Measurements from ENCODE around the gene FAHD2A.
"Not testable (repeated sequence)": the region's sequence is repeated elsewhere in the genome, so short reads cannot be mapped to it uniquely, and the experiment has no call there.

The FAHD2A gene

DNA sequence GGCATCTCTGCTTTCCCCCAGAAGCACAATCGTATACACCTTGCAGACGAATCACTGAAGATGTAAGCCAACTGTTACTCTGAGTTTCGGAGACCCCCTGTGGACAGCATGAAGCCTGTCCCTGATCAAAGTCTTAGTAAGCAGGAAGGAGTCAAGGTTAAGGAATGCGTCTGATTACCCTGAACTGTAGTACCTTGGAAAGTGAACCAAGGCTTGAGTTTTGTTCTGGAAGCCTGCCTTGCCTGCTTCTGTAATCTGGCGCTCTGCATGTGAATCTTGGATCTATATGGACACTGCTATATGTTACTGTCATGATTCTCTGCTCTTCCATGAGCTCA lies 33.3 kb downstream of the FAHD2A start:
- not testable (repeated sequence) for DNase-seq

DNA sequence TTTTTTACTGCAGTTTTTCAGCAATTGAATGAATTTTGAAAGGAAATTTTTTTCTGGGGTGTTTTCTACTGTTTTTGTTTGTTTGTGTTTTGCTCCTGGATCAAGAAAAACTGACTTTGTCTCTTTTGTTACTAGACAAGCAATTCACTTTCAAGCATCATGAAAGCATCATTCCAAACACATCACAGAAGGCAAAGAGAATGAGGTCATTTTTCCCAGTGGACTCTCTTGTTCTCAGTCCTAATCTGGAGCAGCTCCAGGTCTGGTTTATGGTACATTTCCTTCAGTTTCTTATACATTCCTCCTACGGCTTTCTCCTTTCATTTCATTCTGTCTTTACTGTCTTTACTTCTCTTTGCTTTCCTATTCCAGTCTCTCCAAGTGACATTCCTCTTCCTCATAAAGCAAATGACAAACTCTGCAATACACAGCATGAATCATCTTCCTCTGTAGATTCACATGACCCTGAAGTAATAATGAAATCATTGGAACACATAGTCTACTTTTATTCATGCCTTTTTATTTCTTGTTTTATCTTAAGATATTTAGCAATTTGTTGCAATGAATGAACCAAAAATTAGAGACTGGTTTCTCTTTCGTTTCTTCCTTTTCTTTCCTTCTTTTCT lies 40.1 kb downstream of the FAHD2A start:
- DNase-seq: not testable (repeated sequence)

DNA sequence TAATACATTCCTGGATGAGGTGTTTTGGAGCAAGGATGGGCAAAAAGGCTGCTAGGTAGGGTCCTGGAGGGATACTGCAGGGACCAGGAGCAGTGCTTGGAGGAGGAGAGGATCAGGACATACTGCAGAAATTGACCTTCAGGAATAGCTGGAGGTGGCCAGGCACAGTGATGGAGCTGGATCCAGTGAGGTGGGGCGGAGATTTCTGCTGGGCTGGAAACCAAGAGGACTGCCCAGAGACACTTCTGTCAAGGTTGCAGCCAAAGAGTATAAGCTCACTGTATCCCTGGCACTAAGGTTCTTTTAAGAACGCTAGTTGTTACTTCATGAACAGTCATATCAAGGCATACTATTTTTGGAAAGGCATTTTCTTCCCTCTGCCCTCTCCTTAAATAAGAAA lies 42.8 kb downstream of the FAHD2A start:
- not testable (repeated sequence) for DNase-seq

DNA sequence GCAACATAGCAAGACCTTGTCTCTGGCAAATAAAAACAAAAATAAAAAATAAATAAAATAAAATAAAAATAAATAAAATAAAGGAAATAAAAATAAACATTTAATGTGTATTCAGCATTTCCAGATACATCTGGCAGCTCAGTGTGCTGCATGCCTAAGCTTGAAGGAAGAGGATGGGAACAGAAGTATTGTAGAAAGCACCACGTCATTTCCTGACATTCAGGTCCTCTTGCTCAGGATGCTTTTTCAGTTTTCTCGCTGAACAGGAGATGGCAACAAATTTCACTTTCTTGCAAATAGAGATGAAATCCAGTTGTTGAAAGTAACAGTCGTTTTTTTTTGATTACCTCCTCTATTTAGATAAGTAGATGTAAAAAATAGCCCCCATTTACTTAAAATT lies 60.8 kb downstream of the FAHD2A start:
- not testable (repeated sequence) for DNase-seq

Measured in T-helper 2 cell (primary cell).